Ovary (tissue), 3 donors: ENCODE results near the gene SMARCD3.

ENCODE experiments used
- CTCF ChIP-seq, 3 donors: fragments of 450-650 bp in 2 of 3; fragments of 200-600 bp in 1 of 3; IDR thresholded peaks; one replicate each; pipeline versions ENCODE4 v1.5.1 to v1.8.0; 2016 to 2022; ENCODE audit warnings: antibody characterized with exemption in 3 of 3, mild to moderate bottlenecking in 1 of 3
- POLR2A ChIP-seq: fragments of 450-650 bp; IDR thresholded peaks from one replicate; pipeline ENCODE4 v1.6.1; 2017; ENCODE audit warnings: antibody characterized with exemption, mild to moderate bottlenecking, moderate library complexity
- donor health status: DM: no; HTN: no; CAD: no.

- TF ChIP-seq CTCF (IDR thresholded peaks at IDR 0.05): no peak
- TF ChIP-seq POLR2A: no peak
These were observed 2.0 kb upstream of the SMARCD3 start for GRCh38 chr7:151250181-151251132.
